Trophoblast cell (in vitro differentiated cells and primary cell): ENCODE results near the gene TUBGCP5.

Experiments
- DNase-seq, 2 donors: peaks; one replicate each; pipeline ENCODE4 v3.0.0-alpha.2; 2016
- H2AFZ ChIP-seq: 2 replicates; pipeline ENCODE4 v1.6.1; 2013; ENCODE audit warnings: low read length, moderate library complexity, mild to moderate bottlenecking; ENCODE audit not compliant: insufficient read depth, poor library complexity
- H2AK5ac ChIP-seq: 2 replicates; pipeline ENCODE4 v1.6.1; 2013; ENCODE audit warnings: mild to moderate bottlenecking, low read length
- H2BK120ac ChIP-seq: 2 replicates; pipeline ENCODE4 v1.6.1; 2013; ENCODE audit warnings: low read length, mild to moderate bottlenecking, moderate library complexity; ENCODE audit not compliant: insufficient read depth, poor library complexity
- H2BK12ac ChIP-seq: 2 replicates; pipeline ENCODE4 v1.6.1; 2013; ENCODE audit warnings: mild to moderate bottlenecking, low read length, moderate library complexity
- H2BK5ac ChIP-seq: 2 replicates; pipeline ENCODE4 v1.6.1; 2013; ENCODE audit warnings: low read length, low read depth, moderate library complexity, mild to moderate bottlenecking; ENCODE audit not compliant: poor library complexity
- H3K14ac ChIP-seq: 2 replicates; pipeline ENCODE4 v1.6.1; 2013; ENCODE audit warnings: mild to moderate bottlenecking, low read length
- H3K18ac ChIP-seq: 2 replicates; pipeline ENCODE4 v1.6.1; 2013; ENCODE audit warnings: mild to moderate bottlenecking, low read length
- H3K23ac ChIP-seq: 2 replicates; pipeline ENCODE4 v1.6.1; 2013; ENCODE audit warnings: low read length
- H3K27ac ChIP-seq: 2 replicates; pipeline ENCODE4 v1.5.1; 2013; ENCODE audit warnings: low read depth, mild to moderate bottlenecking, inconsistent platforms, low read length, moderate library complexity
- H3K27me3 ChIP-seq: 2 replicates; pipeline ENCODE4 v1.6.1; 2013; ENCODE audit warnings: inconsistent platforms, mild to moderate bottlenecking, low read length, moderate library complexity; ENCODE audit not compliant: insufficient read depth
- H3K36me3 ChIP-seq, 2 experiments: 1 replicate in 1 of 2; 2 replicates in 1 of 2; pipeline ENCODE4 v1.6.1; 2013; ENCODE audit warnings: low read length in 2 of 2, mild to moderate bottlenecking in 2 of 2, moderate library complexity in 1 of 2; ENCODE audit not compliant: insufficient read depth in 2 of 2, control insufficient read depth in 1 of 2
- H3K4ac ChIP-seq: 2 replicates; pipeline ENCODE4 v1.6.1; 2013; ENCODE audit warnings: low read depth, mild to moderate bottlenecking, low read length, moderate library complexity
- H3K4me1 ChIP-seq, 2 experiments: 1 replicate in 1 of 2; 2 replicates in 1 of 2; pipeline ENCODE4 v1.6.1; 2013; ENCODE audit warnings: low read length in 2 of 2, mild to moderate bottlenecking in 2 of 2, moderate library complexity in 1 of 2; ENCODE audit not compliant: insufficient read depth in 2 of 2, control insufficient read depth in 1 of 2
- H3K4me2 ChIP-seq: 2 replicates; pipeline ENCODE4 v1.6.1; 2013; ENCODE audit warnings: inconsistent platforms, mild to moderate bottlenecking, low read length, moderate library complexity
- H3K4me3 ChIP-seq: 2 replicates; pipeline ENCODE4 v1.5.1; 2013; ENCODE audit warnings: mild to moderate bottlenecking, low read depth, low read length, inconsistent platforms
- H3K79me1 ChIP-seq: one replicate; pipeline ENCODE4 v1.6.1; 2013; ENCODE audit warnings: low read length
- H3K79me2 ChIP-seq: 2 replicates; pipeline ENCODE4 v1.6.1; 2013; ENCODE audit warnings: low read length, mild to moderate bottlenecking; ENCODE audit not compliant: control insufficient read depth, insufficient read depth, poor library complexity
- H3K9ac ChIP-seq: 2 replicates; pipeline ENCODE4 v1.6.1; 2013; ENCODE audit warnings: mild to moderate bottlenecking, low read length
- H3K9me3 ChIP-seq: 2 replicates; pipeline ENCODE4 v1.6.1; 2013; ENCODE audit warnings: low read depth, mild to moderate bottlenecking, control low read depth, inconsistent platforms, low read length; ENCODE audit not compliant: insufficient read depth
- H4K12ac ChIP-seq: 2 replicates; pipeline ENCODE4 v1.6.1; 2013; ENCODE audit warnings: low read depth, mild to moderate bottlenecking, low read length, moderate library complexity
- H4K8ac ChIP-seq: 2 replicates; pipeline ENCODE4 v1.6.1; 2013; ENCODE audit warnings: low read depth, mild to moderate bottlenecking, low read length, moderate library complexity
- H4K91ac ChIP-seq: one replicate; pipeline ENCODE4 v1.6.1; 2013; ENCODE audit warnings: low read depth, mild to moderate bottlenecking, low read length, moderate library complexity
- WGBS: extraction: QIAGEN DNeasy Blood & Tissue Kit; methylation state at CpG from one replicate; pipeline ENCODE4 v1.1.7; 2013; ENCODE audit warnings: missing lambda C conversion rate; ENCODE audit not compliant: insufficient read length, insufficient coverage; ENCODE audit errors: extremely low coverage; 5-methylcytosine and 5-hydroxymethylcytosine counted together

TUBGCP5 gene

GRCh38 chr15:22973286-22973685 lies 66.1 kb downstream of the TUBGCP5 start:
- Histone ChIP-seq H4K8ac (no peak overlapping the region), H4K91ac (no peak overlapping the region), H3K4me3 (no peak overlapping the region), H2BK120ac (no peak overlapping the region), H2BK12ac (no peak overlapping the region), H3K14ac (no peak overlapping the region), H3K18ac (no peak overlapping the region), H2BK5ac (no peak overlapping the region), H3K79me2 (peaks cover 12% of the 10 kb centered on the region), H3K4me2 (no peak overlapping the region), H3K4ac (peak overlapping the region; percentile 12), H3K27ac (no peak overlapping the region), H2AK5ac (no peak overlapping the region), H2AFZ (no peak overlapping the region), H3K79me1 (no peaks in the 10 kb centered on the region), H3K9ac (no peak overlapping the region), H3K23ac (no peak overlapping the region), H3K4me1 (no peaks in the 10 kb centered on the region), H3K36me3 (no peaks in the 10 kb centered on the region), H3K27me3 (no peaks in the 10 kb centered on the region), H3K9me3 (no peaks in the 10 kb centered on the region), H4K12ac (no peak overlapping the region)
- peak in 1 of 2 donors; percentile 43 for DNase-seq
- WGBS, result no CpG with 5 or more reads among the region's 5 CpGs

- Histone ChIP-seq H2AK5ac (no peak overlapping the region), H3K79me1 (no peaks in the 10 kb centered on the region), H3K18ac (no peak overlapping the region), H3K36me3 (peaks cover 0 to 3% of the 10 kb centered on the region in 2 experiments), H4K12ac (no peak overlapping the region), H2BK5ac (no peak overlapping the region), H2BK120ac (no peak overlapping the region), H3K9me3 (no peaks in the 10 kb centered on the region), H3K4ac (no peak overlapping the region), H3K9ac (no peak overlapping the region), H3K27ac (no peak overlapping the region), H3K23ac (no peak overlapping the region), H2AFZ (no peak overlapping the region), H3K4me2 (no peak overlapping the region), H3K27me3 (no peaks in the 10 kb centered on the region), H4K91ac (no peak overlapping the region), H3K79me2 (peaks cover 9% of the 10 kb centered on the region), H3K4me1 (peaks cover 2% of the 10 kb centered on the region in 2 experiments), H2BK12ac (no peak overlapping the region), H4K8ac (no peak overlapping the region), H3K14ac (no peak overlapping the region), H3K4me3 (no peak overlapping the region)
- DNase-seq, result no peak
- no CpG with 5 or more reads among the region's 3 CpGs for WGBS
Measured at GRCh38 chr15:22969489-22969888, 69.9 kb downstream of the TUBGCP5 start.

- H3K79me1 ChIP-seq, result no peaks in the 10 kb centered on the region
- no peak overlapping the region for H3K4me2 ChIP-seq
- no peak overlapping the region for H4K91ac ChIP-seq
- no peak overlapping the region for H2AK5ac ChIP-seq
- no peak overlapping the region for H3K27ac ChIP-seq
- no peak overlapping the region for H2BK12ac ChIP-seq
- no peak for DNase-seq
- no peak overlapping the region for H2BK120ac ChIP-seq
- H3K4me3 ChIP-seq, result no peak overlapping the region
- peak overlapping the region; percentile 34 for H3K4ac ChIP-seq
- H3K4me1 ChIP-seq, result peaks cover 7 to 10% of the 10 kb centered on the region in 2 experiments
- peaks cover 9% of the 10 kb centered on the region for H3K79me2 ChIP-seq
- H3K9me3 ChIP-seq, result no peaks in the 10 kb centered on the region
- H3K36me3 ChIP-seq, result peaks cover 0 to 3% of the 10 kb centered on the region in 2 experiments
- H3K27me3 ChIP-seq, result no peaks in the 10 kb centered on the region
- no peak overlapping the region for H2BK5ac ChIP-seq
- H3K18ac ChIP-seq, result no peak overlapping the region
- H3K9ac ChIP-seq, result no peak overlapping the region
- no peak overlapping the region for H3K23ac ChIP-seq
- no CpG with 5 or more reads among the region's 5 CpGs for WGBS
- H2AFZ ChIP-seq, result no peak overlapping the region
- no peak overlapping the region for H4K8ac ChIP-seq
- no peak overlapping the region for H3K14ac ChIP-seq
- H4K12ac ChIP-seq, result no peak overlapping the region
Measured at GRCh38 chr15:22968366-22968765, 71.0 kb downstream of the TUBGCP5 start.

- no peak overlapping the region for H2AFZ ChIP-seq
- H3K9me3 ChIP-seq, result no peaks in the 10 kb centered on the region
- H4K8ac ChIP-seq, result no peak overlapping the region
- no peak overlapping the region for H3K27ac ChIP-seq
- no peaks in the 10 kb centered on the region for H3K79me1 ChIP-seq
- H3K4me1 ChIP-seq, result peaks cover 7 to 10% of the 10 kb centered on the region in 2 experiments
- H3K18ac ChIP-seq, result no peak overlapping the region
- no peak overlapping the region for H3K4me3 ChIP-seq
- no peak overlapping the region for H2BK5ac ChIP-seq
- H4K12ac ChIP-seq, result no peak overlapping the region
- no peak overlapping the region for H3K23ac ChIP-seq
- H2BK120ac ChIP-seq, result no peak overlapping the region
- no peak overlapping the region for H3K9ac ChIP-seq
- no peak overlapping the region for H2AK5ac ChIP-seq
- H4K91ac ChIP-seq, result no peak overlapping the region
- no peak for DNase-seq
- H3K79me2 ChIP-seq, result peaks cover 9% of the 10 kb centered on the region
- H3K36me3 ChIP-seq, result peaks cover 0 to 3% of the 10 kb centered on the region in 2 experiments
- H3K27me3 ChIP-seq, result no peaks in the 10 kb centered on the region
- no peak overlapping the region for H2BK12ac ChIP-seq
- H3K14ac ChIP-seq, result no peak overlapping the region
- no peak overlapping the region for H3K4me2 ChIP-seq
- WGBS, result no CpG with 5 or more reads among the region's 15 CpGs
- peak overlapping the region; percentile 22 for H3K4ac ChIP-seq
Measured at GRCh38 chr15:22967084-22967770, 72.1 kb downstream of the TUBGCP5 start.
